WERI-Rb-1 (cell line): ENCODE measurements around the gene AGAP1.

ENCODE experiments used
- DNase-seq: peaks from one replicate; pipeline ENCODE4 v3.0.0-alpha.2; 2020
- H3K27ac ChIP-seq: fragments of 250-450 bp; sonication (Bioruptor Pico); 2 replicates; pipeline ENCODE4 v1.5.1; 2020; ENCODE audit warnings: mild to moderate bottlenecking, moderate library complexity
- H3K27me3 ChIP-seq: fragments of 250-450 bp; sonication (Bioruptor Pico); 2 replicates; pipeline ENCODE4 v1.5.1; 2021; ENCODE audit warnings: mild to moderate bottlenecking, low read depth, moderate library complexity; ENCODE audit not compliant: insufficient read depth, severe bottlenecking
- H3K36me3 ChIP-seq: fragments of 250-450 bp; sonication (Bioruptor Pico); 2 replicates; pipeline ENCODE4 v1.5.1; 2020; ENCODE audit warnings: mild to moderate bottlenecking, moderate library complexity
- H3K4me3 ChIP-seq: 2 replicates; pipeline ENCODE4 v1.5.1; 2011; ENCODE audit warnings: low read depth, mild to moderate bottlenecking, control low read depth, low read length
- H3K9me3 ChIP-seq: fragments of 250-450 bp; sonication (Bioruptor Pico); 2 replicates; pipeline ENCODE4 v1.5.1; 2021; ENCODE audit warnings: mild to moderate bottlenecking, moderate library complexity; ENCODE audit not compliant: severe bottlenecking
- TF ChIP-seq, protein P1 (sequence below): IDR thresholded peaks from 2 replicates; pipeline ENCODE4 v1.5.1; 2011; ENCODE audit warnings: low read depth, mild to moderate bottlenecking, control low read depth, inconsistent platforms, low read length

The AGAP1 gene

DNA sequence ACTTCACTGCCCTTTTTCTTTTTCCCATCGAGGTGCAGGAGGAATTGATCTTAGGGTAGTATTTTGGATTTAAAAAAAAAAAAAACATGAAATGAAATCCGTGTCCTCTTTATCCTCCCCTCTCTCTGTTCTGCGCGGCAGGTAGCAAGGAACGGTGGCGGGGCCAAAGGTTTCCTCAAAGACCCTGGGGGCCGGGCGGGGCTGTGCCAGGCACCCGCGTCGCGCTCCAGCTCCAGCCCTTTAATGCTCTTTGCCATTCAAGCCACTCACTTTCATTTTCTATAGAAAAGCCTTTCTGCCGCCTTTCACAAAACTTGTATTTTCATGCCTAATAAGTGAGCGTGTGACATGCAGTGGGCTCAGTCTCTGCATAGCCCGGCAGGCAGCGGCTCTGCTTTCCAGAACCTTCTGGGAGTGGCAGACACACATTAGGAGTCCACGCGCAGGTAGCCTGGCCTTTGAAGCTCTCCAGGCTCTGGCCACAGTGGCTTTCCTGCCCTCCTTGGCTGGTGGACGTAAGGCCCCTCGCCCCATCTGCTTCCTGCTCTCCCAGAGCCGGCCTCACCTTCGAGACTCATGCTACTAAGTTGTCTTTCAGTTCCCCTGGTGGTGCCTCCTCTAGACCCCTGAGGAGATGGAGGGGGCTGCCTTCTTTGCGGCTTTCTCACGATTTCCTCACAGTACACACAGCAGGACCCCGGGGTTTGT, 41.7 kb downstream of the AGAP1 start:
- no peaks in the 10 kb centered on the region for H3K36me3 ChIP-seq
- H3K27me3 ChIP-seq: no peaks in the 10 kb centered on the region
- no peak overlapping the region for H3K27ac ChIP-seq
- TF ChIP-seq, protein P1, sequence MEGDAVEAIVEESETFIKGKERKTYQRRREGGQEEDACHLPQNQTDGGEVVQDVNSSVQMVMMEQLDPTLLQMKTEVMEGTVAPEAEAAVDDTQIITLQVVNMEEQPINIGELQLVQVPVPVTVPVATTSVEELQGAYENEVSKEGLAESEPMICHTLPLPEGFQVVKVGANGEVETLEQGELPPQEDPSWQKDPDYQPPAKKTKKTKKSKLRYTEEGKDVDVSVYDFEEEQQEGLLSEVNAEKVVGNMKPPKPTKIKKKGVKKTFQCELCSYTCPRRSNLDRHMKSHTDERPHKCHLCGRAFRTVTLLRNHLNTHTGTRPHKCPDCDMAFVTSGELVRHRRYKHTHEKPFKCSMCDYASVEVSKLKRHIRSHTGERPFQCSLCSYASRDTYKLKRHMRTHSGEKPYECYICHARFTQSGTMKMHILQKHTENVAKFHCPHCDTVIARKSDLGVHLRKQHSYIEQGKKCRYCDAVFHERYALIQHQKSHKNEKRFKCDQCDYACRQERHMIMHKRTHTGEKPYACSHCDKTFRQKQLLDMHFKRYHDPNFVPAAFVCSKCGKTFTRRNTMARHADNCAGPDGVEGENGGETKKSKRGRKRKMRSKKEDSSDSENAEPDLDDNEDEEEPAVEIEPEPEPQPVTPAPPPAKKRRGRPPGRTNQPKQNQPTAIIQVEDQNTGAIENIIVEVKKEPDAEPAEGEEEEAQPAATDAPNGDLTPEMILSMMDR: no peak
- no peak overlapping the region for H3K4me3 ChIP-seq
- DNase-seq: no peak
- H3K9me3 ChIP-seq: no peaks in the 10 kb centered on the region

GRCh38 chr2:235536711-235537110, 42.9 kb downstream of the AGAP1 start:
- H3K4me3 ChIP-seq: no peak overlapping the region
- H3K27me3 ChIP-seq: no peaks in the 10 kb centered on the region
- no peaks in the 10 kb centered on the region for H3K9me3 ChIP-seq
- H3K27ac ChIP-seq: no peak overlapping the region
- TF ChIP-seq, protein P1: no peak
- no peaks in the 10 kb centered on the region for H3K36me3 ChIP-seq
- no peak for DNase-seq

- DNase-seq: no peak
- Histone ChIP-seq H3K9me3 (no peaks in the 10 kb centered on the region), H3K4me3 (no peak overlapping the region), H3K27me3 (no peaks in the 10 kb centered on the region), H3K27ac (no peak overlapping the region), H3K36me3 (no peaks in the 10 kb centered on the region)
- TF ChIP-seq, protein P1: no peak
Measured at GRCh38 chr2:235537186-235537585, 43.3 kb downstream of the AGAP1 start.

GRCh38 chr2:235537587-235537986, 43.7 kb downstream of the AGAP1 start:
- DNase-seq: no peak
- no peak overlapping the region for H3K27ac ChIP-seq
- no peak overlapping the region for H3K4me3 ChIP-seq
- TF ChIP-seq, protein P1: no peak
- no peaks in the 10 kb centered on the region for H3K9me3 ChIP-seq
- no peaks in the 10 kb centered on the region for H3K36me3 ChIP-seq
- H3K27me3 ChIP-seq: no peaks in the 10 kb centered on the region

DNA sequence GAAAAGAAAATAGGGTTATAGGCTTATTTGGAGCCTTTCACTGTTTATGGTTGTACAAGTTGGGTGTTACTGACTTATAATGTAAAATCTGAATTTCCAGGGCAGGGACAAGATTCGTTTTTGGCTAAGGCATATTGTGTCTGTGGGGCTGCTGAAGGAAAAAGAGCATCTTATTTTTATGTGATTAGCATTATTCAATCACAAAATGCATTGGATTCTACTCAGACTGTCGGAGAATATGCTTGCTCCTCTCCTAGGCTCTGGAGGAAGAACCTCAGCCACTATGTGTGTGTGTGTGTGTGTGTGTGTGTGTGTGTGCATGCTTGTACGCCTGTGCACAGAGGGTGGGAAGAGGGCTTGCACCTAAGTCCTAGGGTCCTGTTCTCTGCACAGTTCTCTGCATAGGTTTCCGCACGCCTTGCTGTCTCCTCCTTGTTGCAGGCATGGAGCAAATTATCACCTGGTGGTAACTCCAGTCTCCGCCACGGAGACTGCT, 44.3 kb downstream of the AGAP1 start:
- no peak for DNase-seq
- TF ChIP-seq, protein P1: no peak
- Histone ChIP-seq H3K27ac (no peak overlapping the region), H3K27me3 (no peaks in the 10 kb centered on the region), H3K9me3 (no peaks in the 10 kb centered on the region), H3K36me3 (no peaks in the 10 kb centered on the region), H3K4me3 (no peak overlapping the region)

DNA sequence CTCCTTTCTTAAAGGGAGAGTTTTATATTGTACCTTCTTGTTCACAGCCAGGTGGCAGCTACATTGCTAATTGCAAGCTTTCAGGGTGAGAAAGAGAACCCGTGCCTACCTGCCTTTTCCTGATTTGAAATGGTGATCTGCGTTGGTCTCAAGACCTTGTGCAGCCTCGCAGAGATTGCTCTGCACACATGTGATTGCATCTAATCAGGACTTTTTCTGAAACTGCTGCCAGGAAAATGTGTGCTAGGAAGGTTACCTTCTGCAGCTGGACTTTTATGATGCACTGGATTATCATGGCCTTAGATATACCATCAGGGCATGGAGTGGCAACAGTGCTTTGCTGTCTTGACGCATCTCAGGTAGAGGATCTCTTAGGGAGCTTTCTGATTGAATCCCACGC, 45.1 kb downstream of the AGAP1 start:
- no peak for DNase-seq
- Histone ChIP-seq H3K27ac (no peak overlapping the region), H3K36me3 (no peaks in the 10 kb centered on the region), H3K9me3 (no peaks in the 10 kb centered on the region), H3K4me3 (no peak overlapping the region), H3K27me3 (no peaks in the 10 kb centered on the region)
- TF ChIP-seq, protein P1: no peak
